Spleen (tissue), 7 donors: ENCODE measurements around the gene ASB3.

Experiments
- CTCF ChIP-seq, 11 experiments: fragments of 200-600 bp in 7 of 11; fragments of 450-650 bp in 4 of 11; sonication (generic) in 4 of 11; IDR thresholded peaks in 8 of 11; conservative IDR thresholded peaks in 3 of 11; 1 replicate in 7 of 11; 2 replicates in 4 of 11; pipeline versions ENCODE4 v1.4.0 to v1.8.0; 2016 to 2021; ENCODE audit warnings: antibody characterized with exemption in 11 of 11, inconsistent platforms in 4 of 11, mild to moderate bottlenecking in 1 of 11
- POLR2A ChIP-seq, 3 donors: fragments of 450-650 bp; IDR thresholded peaks; one replicate each; pipeline ENCODE4 v1.5.1; 2017; ENCODE audit warnings: antibody characterized with exemption in 3 of 3, mild to moderate bottlenecking in 1 of 3
- POLR2AphosphoS5 ChIP-seq, 3 donors: sonication (generic); formaldehyde crosslinking; IDR thresholded peaks; one replicate each; pipeline ENCODE4 v1.5.1; 2017; ENCODE audit warnings: antibody characterized with exemption in 3 of 3
- donor health status: DM: no; HTN: no; CAD: no; lungs with moderate emphysema.
- donor health status: DM: no; HTN: no; CAD: no.
- donor health status: DM: no; HTN: no; CAD: no.

DNA sequence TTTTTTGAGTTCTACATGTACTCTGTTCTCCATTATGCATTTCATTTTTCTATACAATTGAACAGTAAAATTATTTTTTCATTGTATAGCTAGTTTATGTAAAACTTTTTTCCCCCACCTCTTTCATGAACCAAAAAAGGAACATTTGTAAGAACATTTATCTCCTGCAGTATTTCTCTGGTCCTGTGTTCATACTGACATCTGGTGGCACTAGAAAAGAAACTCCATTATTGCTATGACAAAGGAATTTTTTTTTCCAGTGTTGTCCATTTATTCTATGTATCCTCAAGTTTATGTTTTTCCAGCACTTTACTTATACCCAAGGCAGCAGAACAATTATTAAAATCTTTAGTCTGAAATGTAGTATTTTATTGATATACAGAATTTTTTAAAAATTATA is 46.6 kb downstream of the ASB3 start:
- no peak for TF ChIP-seq CTCF (IDR thresholded peaks at IDR 0.05 in 8 of 11, conservative IDR thresholded peaks at IDR 0.05 in 3 of 11)
- TF ChIP-seq POLR2A (IDR thresholded peaks at IDR 0.05) = no peak
- no peak for TF ChIP-seq POLR2AphosphoS5 (IDR thresholded peaks at IDR 0.05)
